Endothelial cell of umbilical vein (primary cell): ENCODE measurements around the gene CTBP2. TPM values are rescaled to one million over a fixed set of nuclear protein-coding genes. Genes with fewer than 3 reads are reported as not detected.

Source experiments
- BruUV-seq: library from RNA; stranded (reverse); fragments of 400-500 nt; replicated peaks from 2 replicates; lab custom pipeline; 2021; lab: Mats Ljungman, UMichigan
- CTCF ChIA-PET: fragments of 300-600, 350-600 bp; sonication (Branson Sonifier 250); formaldehyde crosslinking; loops from one replicate; lab custom pipeline; 2021; ENCODE audit warnings: antibody characterized with exemption, inconsistent platforms; lab: Charles Lee
- POLR2A ChIA-PET: fragments of 300-600, 350-600 bp; sonication (Branson Sonifier 250); formaldehyde crosslinking; loops from one replicate; lab custom pipeline; 2021; ENCODE audit warnings: antibody characterized with exemption, inconsistent platforms; lab: Charles Lee
- DNase-seq: peaks from one replicate; pipeline ENCODE4 v3.0.0-alpha.2; 2011; ENCODE audit warnings: low read depth, low spot score
- FAIRE-seq: peaks from 2 replicates; lab custom pipeline; 2011; peaks lifted over from hg19 to GRCh38; lab: Jason Lieb, UNC
- H2AFZ ChIP-seq: 2 replicates; pipeline ENCODE4 v1.6.0; 2012; ENCODE audit warnings: low read depth, low read length, control low read depth, inconsistent platforms
- H3K27ac ChIP-seq: 2 replicates; pipeline ENCODE4 v1.5.1; 2011; ENCODE audit warnings: low read depth, mild to moderate bottlenecking, control low read depth, low read length, moderate library complexity; ENCODE audit not compliant: insufficient read depth
- H3K27me3 ChIP-seq, 2 experiments: 2 replicates each; pipeline versions ENCODE4 v1.6.0 to v1.6.1; 2011; ENCODE audit warnings: low read length in 2 of 2, mixed read lengths in 1 of 2; ENCODE audit not compliant: control insufficient read depth in 2 of 2, insufficient read depth in 2 of 2
- H3K36me3 ChIP-seq, 2 experiments: 2 replicates in 1 of 2; 3 replicates in 1 of 2; pipeline ENCODE4 v1.5.1; 2011; ENCODE audit warnings: low read length in 2 of 2, mild to moderate bottlenecking in 1 of 2, moderate library complexity in 1 of 2; ENCODE audit not compliant: control insufficient read depth in 2 of 2, insufficient read depth in 2 of 2; ENCODE audit errors: extremely low read depth in 1 of 2
- H3K4me1 ChIP-seq: 3 replicates; pipeline ENCODE4 v1.5.1; 2011; ENCODE audit warnings: mild to moderate bottlenecking, low read length; ENCODE audit not compliant: control insufficient read depth, insufficient read depth; ENCODE audit errors: extremely low read depth
- H3K4me2 ChIP-seq: 2 replicates; pipeline ENCODE4 v1.6.1; 2011; ENCODE audit warnings: low read length, control low read depth, mixed read lengths; ENCODE audit not compliant: insufficient read depth
- H3K4me3 ChIP-seq, 3 experiments: fragments of 200-600 bp in 1 of 3; sonication (generic), shearing (Covaris generic) in 1 of 3; replicated peaks in 1 of 3; 2 replicates each; pipeline ENCODE4 v1.5.1; 2011 to 2016; ENCODE audit warnings: control low read depth in 3 of 3, low read length in 3 of 3, mild to moderate bottlenecking in 2 of 3, inconsistent platforms in 1 of 3, low read depth in 1 of 3, moderate library complexity in 1 of 3; ENCODE audit not compliant: insufficient read depth in 1 of 3
- H3K79me2 ChIP-seq: 2 replicates; pipeline ENCODE4 v1.6.0; 2012; ENCODE audit warnings: low read length, inconsistent platforms; ENCODE audit not compliant: control insufficient read depth, insufficient read depth
- H3K9ac ChIP-seq: replicated peaks from 2 replicates; pipeline ENCODE3; 2011; ENCODE audit warnings: low read length, control low read depth; ENCODE audit not compliant: insufficient read depth; ENCODE audit errors: extremely low read depth
- H3K9me1 ChIP-seq: replicated peaks from 3 replicates; pipeline ENCODE4 v1.6.0; 2011; ENCODE audit warnings: mild to moderate bottlenecking, low read length; ENCODE audit not compliant: control insufficient read depth, insufficient read depth; ENCODE audit errors: extremely low read depth
- H3K9me3 ChIP-seq: replicated peaks from 2 replicates; pipeline ENCODE4 v1.5.1; 2012; ENCODE audit warnings: low read length, inconsistent platforms; ENCODE audit not compliant: control insufficient read depth, insufficient read depth
- H4K20me1 ChIP-seq: replicated peaks from 2 replicates; pipeline ENCODE3; 2011; ENCODE audit warnings: mild to moderate bottlenecking, low read length; ENCODE audit not compliant: control insufficient read depth, insufficient read depth; ENCODE audit errors: extremely low read depth
- CTCF ChIP-seq, 2 donors: IDR thresholded peaks; 1 replicate in 1 of 2; 2 replicates in 1 of 2; pipeline ENCODE4 v1.5.1; 2011; ENCODE audit warnings: low read length in 2 of 2, mild to moderate bottlenecking in 2 of 2, moderate library complexity in 2 of 2, control low read depth in 1 of 2, inconsistent platforms in 1 of 2, low read depth in 1 of 2; ENCODE audit not compliant: insufficient read depth in 1 of 2; ENCODE audit errors: extremely low read depth in 1 of 2
- EZH2 ChIP-seq: IDR thresholded peaks from 2 replicates; pipeline ENCODE4 v1.6.1; 2012; ENCODE audit warnings: borderline replicate concordance, low read depth, mild to moderate bottlenecking, moderate library complexity, low read length, inconsistent platforms; ENCODE audit not compliant: severe bottlenecking
- FOS ChIP-seq: IDR thresholded peaks from 2 replicates; pipeline ENCODE4 v1.6.1; 2011; ENCODE audit warnings: mild to moderate bottlenecking, low read length, moderate library complexity, borderline replicate concordance; ENCODE audit not compliant: insufficient read depth
- GATA2 ChIP-seq: IDR thresholded peaks from 2 replicates; pipeline ENCODE4 v1.7.0; 2011; ENCODE audit warnings: low read depth, mild to moderate bottlenecking, moderate library complexity, mixed read lengths, low read length; ENCODE audit not compliant: insufficient read length, insufficient read depth
- JUN ChIP-seq: IDR thresholded peaks from 2 replicates; pipeline ENCODE4 v1.6.1; 2011; ENCODE audit warnings: borderline replicate concordance, low read depth; ENCODE audit not compliant: insufficient read length, insufficient read depth
- MAX ChIP-seq: IDR thresholded peaks from 2 replicates; pipeline ENCODE4 v1.6.1; 2011; ENCODE audit not compliant: insufficient read depth, insufficient read length
- MYC ChIP-seq: IDR thresholded peaks from one replicate; pipeline ENCODE4 v1.6.1; 2011; ENCODE audit warnings: mild to moderate bottlenecking, low read depth, low read length
- POLR2A ChIP-seq: IDR thresholded peaks from 2 replicates; pipeline ENCODE4 v1.6.1; 2012; ENCODE audit warnings: low read depth, mild to moderate bottlenecking, control low read depth, low read length
- POLR2AphosphoS5 ChIP-seq: IDR thresholded peaks from 2 replicates; pipeline ENCODE4 v1.6.1; 2012; ENCODE audit warnings: low read depth, mild to moderate bottlenecking, control low read depth, low read length, moderate library complexity; ENCODE audit not compliant: insufficient read depth
- dilution Hi-C: fragments of 300-500 bp; cut with MboI; formaldehyde crosslinking; loops from one replicate; pipeline ENCODE4 v1.15.0; 2019; ENCODE audit warnings: low sequenced_read_pairs; ENCODE audit not compliant: extremely low pct_ligation_motif_present
- intact Hi-C: fragments of 100-400 bp; cut with micrococcal nuclease; formaldehyde crosslinking; loops from one replicate; pipeline ENCODE4 v1.10.0; 2022
- polyA plus RNA-seq, 4 experiments: library from polyadenylated mRNA; depleted of rRNA in 3 of 4; stranded (reverse) in 3 of 4; unstranded in 1 of 4; fragments of >200 nt; gene quantifications; 2 replicates each; pipeline versions ENCODE4 v1.2.1 to v1.2.3, GENCODE V29; 2011 to 2012; ENCODE audit warnings: missing spikeins in 1 of 4
- total RNA-seq: library from RNA; stranded (reverse); gene quantifications from 2 replicates; pipeline ENCODE4 v1.2.3, GENCODE V29; 2021

CTBP2 gene
- total and polyA plus RNA-seq, 2 donors (not counting 3 experiments of a cell fraction or from before 2014, with no cell fraction given), result 118 to 128 TPM

- no peaks in the 10 kb centered on the region for H3K9me1 ChIP-seq
- H3K4me2 ChIP-seq, result no peak overlapping the region
- H2AFZ ChIP-seq, result no peak overlapping the region
- no peak overlapping the region for H3K9ac ChIP-seq
- dilution Hi-C loops (no loop called here), intact Hi-C loops (no loop called here)
- DNase-seq, result no peak
- CTCF ChIA-PET, result no interaction called here
- POLR2A ChIA-PET, result no interaction called here
- peaks cover 8% of the 10 kb centered on the region for H3K4me1 ChIP-seq
- peaks cover 5% of the 10 kb centered on the region for H4K20me1 ChIP-seq
- no peak overlapping the region for H3K27ac ChIP-seq
- no TSS peak for BruUV-seq
- no peak for FAIRE-seq
- H3K9me3 ChIP-seq, result no peaks in the 10 kb centered on the region
- peaks cover 97% of the 10 kb centered on the region for H3K79me2 ChIP-seq
- TF ChIP-seq FOS (no peak), EZH2 (no peak), MAX (no peak), CTCF (IDR thresholded peaks at IDR 0.05; ENCODE audit: extremely low read depth in 1 of 2, insufficient read depth in 1 of 2, low read depth in 1 of 2, low read length in 2 of 2) (no peak), JUN (no peak), MYC (no peak), POLR2AphosphoS5 (no peak), GATA2 (no peak), POLR2A (no peak)
- no peak overlapping the region for H3K4me3 ChIP-seq
- peaks cover 0 to 20% of the 10 kb centered on the region in 2 experiments for H3K36me3 ChIP-seq
- H3K27me3 ChIP-seq, result no peaks in the 10 kb centered on the region
Measured at GRCh38 chr10:125101581-125101980, 58.8 kb downstream of the CTBP2 start.
